Skin of body (tissue), 2 donors: ENCODE results near the gene ABCB8. TPM values are rescaled to one million over a fixed set of nuclear protein-coding genes. Genes with fewer than 3 reads are reported as not detected.

Experiments
- DNase-seq: peaks from one replicate; lab custom pipeline; 2025; lab: John Stamatoyannopoulos, UW
- total RNA-seq: library from RNA; depleted of rRNA; stranded (reverse); fragments of >200 nt; gene quantifications from one replicate; pipeline ENCODE4 v1.2.3, GENCODE V29; 2014

Gene ABCB8
- 13.2 TPM for total RNA-seq

- peak; percentile 99 for DNase-seq
Observed at GRCh38 chr7:151028131-151028947, at the start of gene ABCB8. ABCB8 (plus strand) TSS chr7:151028450; CDS start chr7:151028516, 66 bp downstream.

- DNase-seq: no peak
Observed at GRCh38 chr7:150979713-150980390, 48.4 kb upstream of the ABCB8 start.

GRCh38 chr7:150980663-150981062, 47.6 kb upstream of the ABCB8 start:
- no peak for DNase-seq

GRCh38 chr7:150981644-150982043, 46.6 kb upstream of the ABCB8 start:
- no peak for DNase-seq

GRCh38 chr7:150982351-150982750, 45.9 kb upstream of the ABCB8 start:
- no peak for DNase-seq

- no peak for DNase-seq
Observed at GRCh38 chr7:150983893-150984368, 44.3 kb upstream of the ABCB8 start.

GRCh38 chr7:150986099-150986512, 42.1 kb upstream of the ABCB8 start:
- DNase-seq: no peak

GRCh38 chr7:150986556-150986955, 41.7 kb upstream of the ABCB8 start:
- DNase-seq: no peak

GRCh38 chr7:150988230-150989226, 39.7 kb upstream of the ABCB8 start:
- DNase-seq: peak; percentile 73

GRCh38 chr7:150989456-150989855, 38.8 kb upstream of the ABCB8 start:
- DNase-seq: no peak

GRCh38 chr7:150990416-150991186, 37.6 kb upstream of the ABCB8 start, which contains the start of gene NOS3:
NOS3 (plus strand) TSS chr7:150991017; CDS start chr7:150993804, 2,787 bp downstream.
- DNase-seq: no peak

GRCh38 chr7:150992051-150992640, 36.1 kb upstream of the ABCB8 start:
- no peak for DNase-seq

- DNase-seq: peak; percentile 25
Observed at GRCh38 chr7:150992833-150993302, 35.4 kb upstream of the ABCB8 start.

- DNase-seq: no peak
Observed at GRCh38 chr7:150993511-150993910, 34.7 kb upstream of the ABCB8 start.

GRCh38 chr7:150994141-150994837, 34.0 kb upstream of the ABCB8 start:
- DNase-seq: no peak

- DNase-seq: no peak
Observed at GRCh38 chr7:150994838-150995510, 33.3 kb upstream of the ABCB8 start.

GRCh38 chr7:150996376-150997074, 31.7 kb upstream of the ABCB8 start:
- no peak for DNase-seq

- DNase-seq: no peak
Observed at GRCh38 chr7:150997075-150997511, 31.2 kb upstream of the ABCB8 start.
